ENCODE results near the gene KRT14.

KRT14 gene

DNA sequence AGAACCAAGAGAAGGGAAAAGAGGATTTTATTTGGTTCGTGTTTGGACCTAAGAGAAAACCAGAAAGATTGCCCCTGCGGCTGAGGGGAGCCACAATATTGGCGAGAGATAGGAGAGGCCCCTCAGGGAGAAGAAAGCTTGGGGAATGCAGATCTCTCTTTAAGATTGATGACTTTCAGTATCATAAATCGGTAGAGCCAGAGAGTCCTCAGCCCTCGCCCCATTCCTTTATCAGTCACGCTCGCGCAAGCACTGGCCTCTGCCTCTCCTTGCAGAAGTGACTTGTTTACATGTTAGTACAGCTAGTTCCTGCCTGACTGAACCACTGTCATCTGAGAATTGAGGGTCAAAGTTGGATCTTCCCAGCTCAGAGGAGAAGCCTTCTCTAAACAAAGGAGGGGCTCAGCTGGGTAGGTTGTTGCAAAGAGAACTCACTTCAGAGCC lies 37.1 kb downstream of the KRT14 start:
- Histone ChIP-seq H4K20me1 (ENCODE audit: insufficient read depth, low read length) (no peaks in the 10 kb centered on the region), H3K4me3 (ENCODE audit: low read length) (no peak overlapping the region), H3K4me2 (ENCODE audit: low read depth, low read length) (peak overlapping the region; percentile 83; the same call in 1 of the 2 replicates), H3K4me1 (ENCODE audit: low read length) (peaks cover 12% of the 10 kb centered on the region; the same call in 1 of the 2 replicates), H3K36me3 (replicated peaks; ENCODE audit: insufficient read depth, low read length) (no peaks in the 10 kb centered on the region), H2AFZ (ENCODE audit: low read length) (no peak overlapping the region), H3F3A (ENCODE audit: insufficient read depth, low read length) (no peaks in the 10 kb centered on the region), H3K27me3 (replicated peaks; ENCODE audit: insufficient read depth, low read length) (no peaks in the 10 kb centered on the region; the same call in 1 of the 2 replicates), H3K79me2 (ENCODE audit: low read length) (no peaks in the 10 kb centered on the region), H3K9me3 (replicated peaks; ENCODE audit: insufficient read depth, low read length) (no peaks in the 10 kb centered on the region), H3K9me2 (replicated peaks; ENCODE audit: insufficient read depth, low read length) (no peaks in the 10 kb centered on the region), H3K9ac (ENCODE audit: low read length) (no peak overlapping the region), H3K27ac (ENCODE audit: low read length) (no peak overlapping the region)
- no peak for DNase-seq
- no peak for TF ChIP-seq EZH2 (optimal IDR thresholded peaks at IDR 0.05; ENCODE audit: low read depth, low read length)
- TF ChIP-seq EZH2phosphoT487 (IDR thresholded peaks at IDR 0.05; ENCODE audit: low read length), result no peak
- no peak for TF ChIP-seq CTCF (IDR thresholded peaks at IDR 0.05; ENCODE audit: low read length)

GRCh38 chr17:41548844-41549595 lies 37.7 kb downstream of the KRT14 start:
- Histone ChIP-seq H3K9ac (ENCODE audit: low read length) (peak overlapping the region; percentile 19; the same call in 1 of the 2 replicates), H3K4me1 (ENCODE audit: low read length) (peaks cover 12% of the 10 kb centered on the region; the same call in 1 of the 2 replicates), H3F3A (ENCODE audit: insufficient read depth, low read length) (no peaks in the 10 kb centered on the region), H3K9me3 (replicated peaks; ENCODE audit: insufficient read depth, low read length) (no peaks in the 10 kb centered on the region), H3K9me2 (replicated peaks; ENCODE audit: insufficient read depth, low read length) (no peaks in the 10 kb centered on the region), H3K27ac (ENCODE audit: low read length) (peak overlapping the region; percentile 32; the same call in 1 of the 2 replicates), H3K27me3 (replicated peaks; ENCODE audit: insufficient read depth, low read length) (no peaks in the 10 kb centered on the region; the same call in 1 of the 2 replicates), H3K36me3 (replicated peaks; ENCODE audit: insufficient read depth, low read length) (no peaks in the 10 kb centered on the region), H3K79me2 (ENCODE audit: low read length) (no peaks in the 10 kb centered on the region), H2AFZ (ENCODE audit: low read length) (peak overlapping the region; percentile 84), H3K4me3 (ENCODE audit: low read length) (peak overlapping the region; percentile 42), H4K20me1 (ENCODE audit: insufficient read depth, low read length) (no peaks in the 10 kb centered on the region), H3K4me2 (ENCODE audit: low read depth, low read length) (peak overlapping the region; percentile 83)
- DNase-seq, result peak; percentile 88
- TF ChIP-seq EZH2 (optimal IDR thresholded peaks at IDR 0.05; ENCODE audit: low read depth, low read length) (no peak), CTCF (IDR thresholded peaks at IDR 0.05; ENCODE audit: low read length) (peak; percentile 76), EZH2phosphoT487 (IDR thresholded peaks at IDR 0.05; ENCODE audit: low read length) (no peak)

- no peak overlapping the region for H3K27ac ChIP-seq (ENCODE audit: low read length)
- H3K9ac ChIP-seq (ENCODE audit: low read length), result no peak overlapping the region
These were observed 38.5 kb downstream of the KRT14 start for GRCh38 chr17:41547921-41548843.

More at GRCh38 chr17:41547921-41548843, 38.5 kb downstream of the KRT14 start:
- Histone ChIP-seq H3K27me3 (replicated peaks; ENCODE audit: insufficient read depth, low read length) (no peaks in the 10 kb centered on the region; the same call in 1 of the 2 replicates), H3K9me2 (replicated peaks; ENCODE audit: insufficient read depth, low read length) (no peaks in the 10 kb centered on the region), H4K20me1 (ENCODE audit: insufficient read depth, low read length) (no peaks in the 10 kb centered on the region), H3K79me2 (ENCODE audit: low read length) (no peaks in the 10 kb centered on the region), H3K9me3 (replicated peaks; ENCODE audit: insufficient read depth, low read length) (no peaks in the 10 kb centered on the region), H3K4me3 (ENCODE audit: low read length) (peak overlapping the region; percentile 42), H3K4me1 (ENCODE audit: low read length) (peaks cover 12% of the 10 kb centered on the region; the same call in 1 of the 2 replicates), H3K4me2 (ENCODE audit: low read depth, low read length) (peak overlapping the region; percentile 83), H3K36me3 (replicated peaks; ENCODE audit: insufficient read depth, low read length) (no peaks in the 10 kb centered on the region), H3F3A (ENCODE audit: insufficient read depth, low read length) (no peaks in the 10 kb centered on the region), H2AFZ (ENCODE audit: low read length) (peak overlapping the region; percentile 84)
- TF ChIP-seq CTCF (IDR thresholded peaks at IDR 0.05; ENCODE audit: low read length) (no peak), EZH2phosphoT487 (IDR thresholded peaks at IDR 0.05; ENCODE audit: low read length) (no peak), EZH2 (optimal IDR thresholded peaks at IDR 0.05; ENCODE audit: low read depth, low read length) (no peak)
- no peak for DNase-seq
